H1 (cell line): ENCODE results near the gene EPN2. TPM values are rescaled to one million over a fixed set of nuclear protein-coding genes. Genes with fewer than 3 reads are reported as not detected.

Experiments used
- CTCF ChIA-PET: fragments of 300-600 bp; sonication (Branson Sonifier 250); formaldehyde crosslinking; loops from one replicate; lab custom pipeline; 2021; ENCODE audit not compliant: partially characterized antibody; lab: Charles Lee
- POLR2A ChIA-PET: fragments of 300-600 bp; sonication (Branson Sonifier 250); formaldehyde crosslinking; loops from one replicate; lab custom pipeline; 2021; ENCODE audit warnings: inconsistent platforms; ENCODE audit not compliant: partially characterized antibody; lab: Charles Lee
- DNase-seq, 2 experiments: peaks; one replicate each; pipeline versions ENCODE4 v3.0.0 to v3.0.0-alpha.2; 2010 to 2022; ENCODE audit warnings: low spot score in 2 of 2, low read depth in 1 of 2, mixed read lengths in 1 of 2
- FAIRE-seq: peaks from 2 replicates; lab custom pipeline; 2011; peaks lifted over from hg19 to GRCh38; lab: Jason Lieb, UNC
- H2AFZ ChIP-seq: 2 replicates; pipeline ENCODE4 v1.8.1; 2012; ENCODE audit warnings: low read length, inconsistent platforms
- H2AK5ac ChIP-seq: 2 replicates; pipeline ENCODE4 v1.6.1; 2013; ENCODE audit warnings: low read depth, low read length
- H2BK120ac ChIP-seq: replicated peaks from 2 replicates; pipeline ENCODE3; 2013; ENCODE audit warnings: low read depth, low read length, inconsistent platforms
- H2BK12ac ChIP-seq: 2 replicates; pipeline ENCODE4 v1.6.1; 2013; ENCODE audit warnings: low read depth, low read length
- H2BK15ac ChIP-seq: 2 replicates; pipeline ENCODE4 v1.6.1; 2013; ENCODE audit warnings: low read length
- H2BK20ac ChIP-seq: 2 replicates; pipeline ENCODE4 v1.6.1; 2013; ENCODE audit warnings: low read length
- H2BK5ac ChIP-seq: 2 replicates; pipeline ENCODE4 v1.6.1; 2013; ENCODE audit warnings: low read depth, low read length
- H3K14ac ChIP-seq: 2 replicates; pipeline ENCODE4 v1.6.1; 2013; ENCODE audit warnings: inconsistent platforms; ENCODE audit not compliant: insufficient read length
- H3K18ac ChIP-seq: 2 replicates; pipeline ENCODE4 v1.6.1; 2013; ENCODE audit warnings: low read length; ENCODE audit errors: extremely low read depth
- H3K23ac ChIP-seq: 2 replicates; pipeline ENCODE4 v1.6.1; 2013; ENCODE audit warnings: inconsistent platforms; ENCODE audit not compliant: insufficient read length
- H3K23me2 ChIP-seq: 2 replicates; pipeline ENCODE4 v1.6.1; 2013; ENCODE audit warnings: low read depth, low read length
- H3K27ac ChIP-seq: 2 replicates; pipeline ENCODE4 v1.6.1; 2011; ENCODE audit warnings: low read depth, low read length, inconsistent platforms
- H3K27me3 ChIP-seq, 4 experiments: replicated peaks in 1 of 4; 1 replicate in 1 of 4; 2 replicates in 3 of 4; pipeline versions ENCODE4 v1.6.1 to v1.8.1; 2011 to 2013; ENCODE audit warnings: low read length in 3 of 4, mild to moderate bottlenecking in 3 of 4, inconsistent platforms in 2 of 4, mixed read lengths in 2 of 4, moderate library complexity in 1 of 4; ENCODE audit not compliant: control insufficient read depth in 3 of 4, insufficient read depth in 3 of 4; ENCODE audit errors: extremely low read depth in 1 of 4
- H3K36me3 ChIP-seq, 4 experiments: 2 replicates each; pipeline versions ENCODE4 v1.6.1 to v1.8.1; 2011 to 2013; ENCODE audit warnings: mild to moderate bottlenecking in 4 of 4, low read length in 3 of 4, moderate library complexity in 2 of 4, control low read depth in 1 of 4, inconsistent platforms in 1 of 4; ENCODE audit not compliant: insufficient read depth in 4 of 4, control insufficient read depth in 2 of 4
- H3K4ac ChIP-seq: replicated peaks from 2 replicates; pipeline ENCODE3; 2013; ENCODE audit warnings: low read length, low read depth, mixed read lengths, inconsistent platforms; ENCODE audit not compliant: insufficient read length
- H3K4me1 ChIP-seq, 4 experiments: replicated peaks in 1 of 4; 1 replicate in 1 of 4; 2 replicates in 3 of 4; pipeline versions ENCODE4 v1.6.1 to v1.8.1; 2011 to 2013; ENCODE audit warnings: low read length in 3 of 4, inconsistent platforms in 2 of 4, mixed read lengths in 1 of 4; ENCODE audit not compliant: insufficient read depth in 4 of 4, control insufficient read depth in 3 of 4
- H3K4me2 ChIP-seq, 2 experiments: 2 replicates each; pipeline versions ENCODE4 v1.6.1 to v1.8.1; 2011 to 2013; ENCODE audit warnings: low read depth in 2 of 2, low read length in 2 of 2, control low read depth in 1 of 2, inconsistent platforms in 1 of 2, mild to moderate bottlenecking in 1 of 2; ENCODE audit not compliant: insufficient read depth in 1 of 2
- H3K4me3 ChIP-seq, 4 experiments: fragments of 200-600, 300-600 bp in 1 of 4; sonication (generic), shearing (Covaris generic), sonication (Bioruptor Twin) in 1 of 4; 2 replicates each; pipeline versions ENCODE4 v1.5.1 to v1.8.1; 2011 to 2016; ENCODE audit warnings: low read length in 4 of 4, low read depth in 3 of 4, control low read depth in 2 of 4, inconsistent platforms in 2 of 4, mild to moderate bottlenecking in 2 of 4, mixed read lengths in 1 of 4, moderate library complexity in 1 of 4; ENCODE audit not compliant: insufficient read depth in 2 of 4; ENCODE audit errors: extremely low read depth in 1 of 4
- H3K56ac ChIP-seq: replicated peaks from 2 replicates; pipeline ENCODE3; 2013; ENCODE audit warnings: low read depth, mild to moderate bottlenecking, mixed read lengths, low read length, inconsistent platforms; ENCODE audit not compliant: insufficient read length
- H3K79me1 ChIP-seq: 2 replicates; pipeline ENCODE4 v1.6.1; 2013; ENCODE audit warnings: low read depth, low read length, control low read depth
- H3K79me2 ChIP-seq, 2 experiments: 2 replicates each; pipeline versions ENCODE4 v1.6.1 to v1.8.1; 2012 to 2013; ENCODE audit warnings: low read length in 2 of 2, mild to moderate bottlenecking in 2 of 2, inconsistent platforms in 1 of 2; ENCODE audit not compliant: insufficient read depth in 2 of 2, control insufficient read depth in 1 of 2
- H3K9ac ChIP-seq, 4 experiments: replicated peaks in 1 of 4; 1 replicate in 1 of 4; 2 replicates in 3 of 4; pipeline versions ENCODE4 v1.6.1 to v1.8.1; 2011 to 2013; ENCODE audit warnings: low read depth in 3 of 4, low read length in 3 of 4, control low read depth in 2 of 4, mild to moderate bottlenecking in 2 of 4, moderate library complexity in 2 of 4, inconsistent platforms in 1 of 4; ENCODE audit errors: extremely low read depth in 1 of 4
- H3K9me3 ChIP-seq, 2 experiments: 2 replicates each; pipeline versions ENCODE4 v1.6.1 to v1.8.1; 2012 to 2013; ENCODE audit warnings: mild to moderate bottlenecking in 2 of 2, moderate library complexity in 2 of 2, control low read depth in 1 of 2, inconsistent platforms in 1 of 2, low read depth in 1 of 2, low read length in 1 of 2, mixed read lengths in 1 of 2; ENCODE audit not compliant: insufficient read depth in 2 of 2
- H4K20me1 ChIP-seq, 2 experiments: replicated peaks in 1 of 2; 2 replicates each; pipeline versions ENCODE3 to v1.8.1; 2011 to 2013; ENCODE audit warnings: inconsistent platforms in 2 of 2, low read length in 2 of 2, mild to moderate bottlenecking in 1 of 2; ENCODE audit not compliant: insufficient read depth in 2 of 2, control insufficient read depth in 1 of 2
- H4K5ac ChIP-seq: 2 replicates; pipeline ENCODE4 v1.6.1; 2013; ENCODE audit warnings: low read length, low read depth, mixed read lengths, inconsistent platforms; ENCODE audit not compliant: insufficient read length
- H4K8ac ChIP-seq: 2 replicates; pipeline ENCODE4 v1.8.0; 2013; ENCODE audit warnings: mild to moderate bottlenecking, moderate library complexity, low read length, inconsistent platforms; ENCODE audit not compliant: insufficient read depth; ENCODE audit errors: extremely low read depth
- H4K91ac ChIP-seq: replicated peaks from 2 replicates; pipeline ENCODE3; 2013; ENCODE audit warnings: low read length, mixed read lengths, inconsistent platforms; ENCODE audit not compliant: insufficient read length
- KDM1A ChIP-seq: fragments of 200-600, 300-600 bp; sonication (generic); IDR thresholded peaks from 2 replicates; pipeline ENCODE4 v1.7.1; 2016; ENCODE audit warnings: mild to moderate bottlenecking, low read length, borderline replicate concordance
- ZNF274 ChIP-seq: IDR thresholded peaks from 2 replicates; pipeline ENCODE4 v1.7.0; 2012; ENCODE audit warnings: low read length, borderline replicate concordance; ENCODE audit errors: extremely low read depth
- WGBS, 2 experiments: shearing (Covaris generic) in 1 of 2; methylation state at CpG; one replicate each; pipeline versions ENCODE4 v1.1.6 to v1.1.7; 2013 to 2015; ENCODE audit warnings: low lambda C conversion rate in 2 of 2, mixed read lengths in 2 of 2, inconsistent platforms in 1 of 2, low coverage in 1 of 2, missing lambda C conversion rate in 1 of 2; ENCODE audit not compliant: insufficient replicate concordance in 2 of 2, insufficient coverage in 1 of 2, insufficient read length in 1 of 2; ENCODE audit errors: extremely low coverage in 1 of 2, missing lambda C conversion rate in 1 of 2; 5-methylcytosine and 5-hydroxymethylcytosine counted together
- polyA plus RNA-seq, 7 experiments: library from polyadenylated mRNA; depleted of rRNA in 3 of 7; stranded (reverse) in 5 of 7; unstranded in 2 of 7; fragments of >200 nt in 5 of 7; fragments of 200-250 nt in 2 of 7; gene quantifications; 1 replicate in 5 of 7; 2 replicates in 1 of 7; 4 replicates in 1 of 7; pipeline versions ENCODE4 v1.2.1 to v1.2.3, GENCODE V29; 2011 to 2013; ENCODE audit warnings: missing spikeins in 2 of 7, mixed read lengths in 2 of 7
- total RNA-seq: library from RNA; stranded (reverse); fragmentation: NEBNext Ultra II Directional; extraction: Animal tissue kit (Norgen Biotek cat#: 25700); gene quantifications from 2 replicates; pipeline ENCODE4 v1.2.1, GENCODE V29; 2021

Gene EPN2
- total and polyA plus RNA-seq, 2 of the 8 experiments (the other 6 are each of a cell fraction or from before 2014, with no cell fraction given): 28.7 to 55.8 TPM

DNA sequence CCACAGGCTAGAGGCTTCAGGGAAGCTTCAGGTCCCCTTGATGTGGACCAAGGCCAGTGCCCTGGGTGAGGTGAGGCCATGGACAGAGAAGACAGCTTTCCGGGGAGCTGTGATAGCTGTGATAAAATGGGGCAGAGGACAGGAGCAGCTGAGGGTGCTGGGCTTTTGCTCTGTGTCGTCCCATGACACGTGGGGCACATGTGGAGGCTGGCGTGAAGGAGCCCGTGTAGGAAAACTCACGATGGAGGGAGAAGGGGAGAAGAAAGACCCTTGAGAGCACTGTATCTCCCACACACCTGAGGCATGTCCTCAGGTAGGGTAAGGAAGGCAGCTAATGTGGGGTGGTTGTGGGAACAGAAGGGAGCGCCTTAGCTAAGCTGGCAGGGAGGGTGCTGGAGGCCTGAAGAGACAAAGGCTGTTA, 104.1 kb downstream of the EPN2 start:
- FAIRE-seq (no peak), DNase-seq (no peak)
- Histone ChIP-seq H3K14ac (no peak overlapping the region), H3K9ac (no peak overlapping the region), H3K27ac (no peak overlapping the region), H3K79me1 (no peaks in the 10 kb centered on the region), H3K18ac (no peak overlapping the region), H3K4me3 (no peak overlapping the region), H3K9me3 (no peaks in the 10 kb centered on the region), H3K36me3 (no peaks in the 10 kb centered on the region), H2AFZ (no peak overlapping the region), H3K23me2 (no peaks in the 10 kb centered on the region), H3K4me2 (no peak overlapping the region), H2BK12ac (peak overlapping the region; percentile 63; the same call in 1 of the 2 replicates), H4K91ac (no peak overlapping the region), H2BK15ac (no peak overlapping the region), H3K4ac (no peak overlapping the region), H2BK120ac (no peak overlapping the region), H4K8ac (no peak overlapping the region), H2BK5ac (0 out of 2 replicates have a peak overlapping the region, but pooled peaks have one; percentile 35), H2BK20ac (no peak overlapping the region), H3K56ac (no peak overlapping the region), H3K79me2 (no peaks in the 10 kb centered on the region), H4K20me1 (peaks cover 0 to 6% of the 10 kb centered on the region in 2 experiments), H3K23ac (no peak overlapping the region), H2AK5ac (0 out of 2 replicates have a peak overlapping the region, but pooled peaks have one; percentile 57), H3K27me3 (no peaks in the 10 kb centered on the region), H4K5ac (no peak overlapping the region), H3K4me1 (peaks cover 4 to 25% (median 15%) of the 10 kb centered on the region in 4 experiments)
- CTCF ChIA-PET: interaction anchor here (1.2 to 9.8 kb wide), 3 partner anchors 19 to 240 kb away, joined by 3 to 70 read pairs (median 4); partner anchors contain the start of gene B9D1
- WGBS, 2 experiments: 75% methylated on average over 7 of the region's 7 CpGs; no CpG with 5 or more reads in 1 of the 2 experiments
- POLR2A ChIA-PET: interaction anchor here (0.8 to 1.7 kb wide), 3 partner anchors 8 to 128 kb away, joined by 3 to 5 read pairs (median 3); no protein-coding TSS in a partner anchor
- TF ChIP-seq KDM1A (no peak), ZNF274 (no peak)
